Ovary (tissue), 9 donors: ENCODE results near the gene BEND7. TPM values are rescaled to one million over a fixed set of nuclear protein-coding genes. Genes with fewer than 3 reads are reported as not detected.

ENCODE experiments used
- DNase-seq, 5 donors: peaks; one replicate each; pipeline ENCODE4 v3.0.0-alpha.2; 2019 to 2020
- H3K27ac ChIP-seq, 2 donors: fragments of 200-600 bp; one replicate each; pipeline versions ENCODE4 v1.5.1 to v1.8.0; 2019 to 2022
- H3K27me3 ChIP-seq: fragments of 200-600 bp; one replicate; pipeline ENCODE4 v1.8.0; 2022
- H3K36me3 ChIP-seq: fragments of 200-600 bp; sonication (generic); one replicate; pipeline ENCODE4 v1.5.1; 2019
- H3K4me1 ChIP-seq: one replicate; pipeline ENCODE4 v1.8.1; 2013; ENCODE audit warnings: mild to moderate bottlenecking, moderate library complexity; ENCODE audit not compliant: insufficient read depth
- H3K4me3 ChIP-seq: fragments of 200-600 bp; sonication (generic); one replicate; pipeline ENCODE4 v1.5.1; 2017
- H3K9me3 ChIP-seq, 2 donors: fragments of 200-600 bp in 1 of 2; sonication (generic) in 1 of 2; one replicate each; pipeline versions ENCODE4 v1.5.1 to v1.8.1; 2013 to 2019; ENCODE audit warnings: mild to moderate bottlenecking in 1 of 2, moderate library complexity in 1 of 2
- EP300 ChIP-seq: sonication (generic); formaldehyde crosslinking; IDR thresholded peaks from one replicate; pipeline ENCODE4 v1.6.1; 2017; ENCODE audit warnings: antibody characterized with exemption
- POLR2A ChIP-seq: fragments of 450-650 bp; IDR thresholded peaks from one replicate; pipeline ENCODE4 v1.6.1; 2017; ENCODE audit warnings: antibody characterized with exemption, mild to moderate bottlenecking, moderate library complexity
- WGBS, 3 donors: extraction: QIAGEN DNeasy Blood & Tissue Kit in 1 of 3; methylation state at CpG; one replicate each; pipeline versions ENCODE4 v1.1.5 to v1.1.7; 2013 to 2017; 5-methylcytosine and 5-hydroxymethylcytosine counted together
- intact Hi-C, 4 donors: fragments of 100-400 bp; cut with DNase I; formaldehyde crosslinking; loops; one replicate each; pipeline versions ENCODE4 v1.11.0 to v1.15.1; 2022 to 2023
- polyA plus RNA-seq, 2 donors: library from polyadenylated mRNA; stranded (reverse); fragments of 200-250 nt in 1 of 2; fragments of 350-450 nt in 1 of 2; fragmentation: Illumina TruSeq in 1 of 2; extraction: RNeasy Lipid Tissue Mini Kit (QIAGEN cat#74804) in 1 of 2; gene quantifications; one replicate each; pipeline ENCODE4 v1.2.3, GENCODE V29; 2013 to 2014
- total RNA-seq, 7 donors: library from RNA; depleted of rRNA in 2 of 7; stranded (reverse); fragments of >200 nt in 2 of 7; fragmentation: NEBNext Ultra II Directional in 3 of 7; extraction: Animal tissue kit (Norgen Biotek cat#: 25700) in 3 of 7; gene quantifications; one replicate each; pipeline versions ENCODE4 v1.1.0 to v1.2.4, GENCODE V29; 2016 to 2023
- TF ChIP-seq, protein P1 (sequence below), 3 donors: fragments of 450-650 bp in 2 of 3; fragments of 200-600 bp in 1 of 3; IDR thresholded peaks; one replicate each; pipeline versions ENCODE4 v1.5.1 to v1.8.0; 2016 to 2022; ENCODE audit warnings: antibody characterized with exemption in 3 of 3, mild to moderate bottlenecking in 1 of 3
- donor health status: DM: no; HTN: no; CAD: no; lungs with moderate emphysema.
- donor health status: DM: no; HTN: no; CAD: no.
- donor health status: Bipolar disorder and iron deficiency.
- donor health status: DM: yes; HTN: yes; CAD: no.
- donor health status: DM: no; HTN: no; CAD: no.
- donor health status: DM: yes; HTN: yes; CAD: no.

BEND7 gene
- total and polyA plus RNA-seq, 9 donors, result 9.9 to 34.7 (median 19.8) TPM

DNA sequence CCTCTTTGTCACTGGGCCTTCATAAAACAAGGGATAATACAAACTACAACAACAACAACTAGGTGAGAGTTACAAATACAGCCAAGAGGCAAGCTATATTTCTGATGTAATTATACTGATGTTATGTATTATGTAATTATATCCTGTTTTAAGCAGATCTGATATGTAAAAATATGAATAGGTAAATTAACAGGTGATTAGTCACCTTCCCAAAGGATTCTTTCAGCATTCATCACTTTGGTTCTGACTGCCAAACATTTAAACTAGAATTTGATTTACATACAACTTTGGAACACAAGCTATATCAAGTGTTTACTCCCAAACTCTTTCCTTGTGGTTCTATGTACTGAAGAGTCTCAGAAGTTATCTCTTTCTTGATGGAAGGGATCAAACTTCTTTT, 53.7 kb downstream of the BEND7 start:
- H3K4me1 ChIP-seq, result no peaks in the 10 kb centered on the region
- no peaks in the 10 kb centered on the region for H3K27me3 ChIP-seq
- intact Hi-C loops, result no loop called here
- no peak overlapping the region for H3K27ac ChIP-seq
- H3K9me3 ChIP-seq, result no peaks in the 10 kb centered on the region
- no peak for TF ChIP-seq EP300
- TF ChIP-seq, protein P1, sequence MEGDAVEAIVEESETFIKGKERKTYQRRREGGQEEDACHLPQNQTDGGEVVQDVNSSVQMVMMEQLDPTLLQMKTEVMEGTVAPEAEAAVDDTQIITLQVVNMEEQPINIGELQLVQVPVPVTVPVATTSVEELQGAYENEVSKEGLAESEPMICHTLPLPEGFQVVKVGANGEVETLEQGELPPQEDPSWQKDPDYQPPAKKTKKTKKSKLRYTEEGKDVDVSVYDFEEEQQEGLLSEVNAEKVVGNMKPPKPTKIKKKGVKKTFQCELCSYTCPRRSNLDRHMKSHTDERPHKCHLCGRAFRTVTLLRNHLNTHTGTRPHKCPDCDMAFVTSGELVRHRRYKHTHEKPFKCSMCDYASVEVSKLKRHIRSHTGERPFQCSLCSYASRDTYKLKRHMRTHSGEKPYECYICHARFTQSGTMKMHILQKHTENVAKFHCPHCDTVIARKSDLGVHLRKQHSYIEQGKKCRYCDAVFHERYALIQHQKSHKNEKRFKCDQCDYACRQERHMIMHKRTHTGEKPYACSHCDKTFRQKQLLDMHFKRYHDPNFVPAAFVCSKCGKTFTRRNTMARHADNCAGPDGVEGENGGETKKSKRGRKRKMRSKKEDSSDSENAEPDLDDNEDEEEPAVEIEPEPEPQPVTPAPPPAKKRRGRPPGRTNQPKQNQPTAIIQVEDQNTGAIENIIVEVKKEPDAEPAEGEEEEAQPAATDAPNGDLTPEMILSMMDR (IDR thresholded peaks at IDR 0.05), result no peak
- no peak for TF ChIP-seq POLR2A
- H3K4me3 ChIP-seq, result no peak overlapping the region
- DNase-seq, result no peak
- no peaks in the 10 kb centered on the region for H3K36me3 ChIP-seq

DNA sequence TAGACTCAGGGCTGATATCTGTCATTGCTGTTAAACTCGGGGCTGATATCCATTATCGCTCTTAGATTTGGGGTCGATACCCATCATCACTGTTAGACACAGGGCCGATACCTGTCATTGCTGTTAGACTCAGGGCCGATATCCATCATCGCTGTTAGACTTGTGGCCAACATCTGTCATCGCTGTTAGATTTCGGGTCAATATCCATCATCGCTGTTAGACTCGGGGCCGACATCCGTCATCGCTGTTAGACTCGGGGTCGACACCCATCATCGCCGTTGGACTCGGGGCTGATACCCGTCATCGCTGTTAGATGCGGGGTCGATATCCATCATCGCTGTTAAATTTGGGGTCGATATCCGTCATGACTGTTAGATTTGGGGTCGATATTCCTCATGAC, 54.8 kb downstream of the BEND7 start:
- Histone ChIP-seq H3K27me3 (no peaks in the 10 kb centered on the region), H3K4me1 (no peaks in the 10 kb centered on the region), H3K27ac (no peak overlapping the region), H3K4me3 (no peak overlapping the region), H3K9me3 (no peaks in the 10 kb centered on the region), H3K36me3 (no peaks in the 10 kb centered on the region)
- WGBS, 3 donors, result 96 to 98% (median 97%) methylated on average over 26 of the region's 26 CpGs
- intact Hi-C loops, result no loop called here
- no peak for DNase-seq
- TF ChIP-seq EP300 (no peak), POLR2A (no peak)
- TF ChIP-seq, protein P1 (IDR thresholded peaks at IDR 0.05), result no peak

DNA sequence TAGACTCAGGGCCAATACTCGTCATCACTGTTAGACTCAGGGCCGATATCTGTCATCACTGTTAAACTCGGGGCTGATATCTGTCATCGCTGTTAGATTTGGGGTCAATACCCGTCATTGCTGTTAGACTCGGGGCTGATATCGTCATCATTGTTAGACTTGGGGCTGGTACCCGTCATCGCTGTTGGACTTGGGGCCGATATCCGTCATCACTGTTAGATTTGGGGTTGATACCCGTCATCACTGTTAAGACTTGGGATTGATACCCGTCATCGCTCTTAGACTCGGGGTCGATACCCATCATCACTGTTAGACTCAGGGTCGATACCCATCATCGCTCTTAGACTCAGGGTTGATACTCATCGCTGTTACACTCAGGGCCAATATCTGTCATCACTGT, 56.5 kb downstream of the BEND7 start:
- DNase-seq, result no peak
- TF ChIP-seq EP300 (no peak), POLR2A (no peak)
- TF ChIP-seq, protein P1 (IDR thresholded peaks at IDR 0.05), result no peak
- Histone ChIP-seq H3K36me3 (no peaks in the 10 kb centered on the region), H3K27me3 (no peaks in the 10 kb centered on the region), H3K9me3 (no peaks in the 10 kb centered on the region), H3K27ac (no peak overlapping the region), H3K4me1 (no peaks in the 10 kb centered on the region), H3K4me3 (no peak overlapping the region)
- WGBS, 3 donors, result 95 to 98% (median 96%) methylated on average over 19 of the region's 19 CpGs
- intact Hi-C loops, result no loop called here

DNA sequence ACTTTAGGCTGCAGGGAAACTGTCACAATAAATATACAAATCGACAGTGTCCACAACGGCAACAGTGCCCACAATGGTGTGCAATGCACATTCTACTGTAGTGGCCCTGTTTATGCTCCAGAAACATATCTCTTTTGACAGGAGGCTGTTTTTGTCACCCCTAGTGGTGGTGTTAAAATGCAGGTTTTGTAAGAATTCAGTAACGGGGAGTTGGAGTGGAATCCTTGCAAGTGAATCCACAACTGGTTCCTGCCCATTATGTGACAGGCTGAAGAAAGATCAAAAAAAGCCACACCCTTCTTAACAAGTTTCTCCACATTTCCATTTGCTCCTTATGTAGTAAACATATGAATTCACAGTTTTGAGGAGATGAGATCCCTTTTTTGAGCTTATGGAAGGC, 58.5 kb downstream of the BEND7 start:
- no peaks in the 10 kb centered on the region for H3K27me3 ChIP-seq
- H3K4me1 ChIP-seq, result no peaks in the 10 kb centered on the region
- 82 to 88% (median 86%) methylated on average over 3 of the region's 3 CpGs for WGBS, 3 donors
- TF ChIP-seq POLR2A (no peak), EP300 (no peak)
- TF ChIP-seq, protein P1 (IDR thresholded peaks at IDR 0.05), result no peak
- intact Hi-C loops, result no loop called here
- no peak overlapping the region for H3K4me3 ChIP-seq
- H3K27ac ChIP-seq, result no peak overlapping the region
- no peaks in the 10 kb centered on the region for H3K36me3 ChIP-seq
- DNase-seq, result no peak
- H3K9me3 ChIP-seq, result no peaks in the 10 kb centered on the region

DNA sequence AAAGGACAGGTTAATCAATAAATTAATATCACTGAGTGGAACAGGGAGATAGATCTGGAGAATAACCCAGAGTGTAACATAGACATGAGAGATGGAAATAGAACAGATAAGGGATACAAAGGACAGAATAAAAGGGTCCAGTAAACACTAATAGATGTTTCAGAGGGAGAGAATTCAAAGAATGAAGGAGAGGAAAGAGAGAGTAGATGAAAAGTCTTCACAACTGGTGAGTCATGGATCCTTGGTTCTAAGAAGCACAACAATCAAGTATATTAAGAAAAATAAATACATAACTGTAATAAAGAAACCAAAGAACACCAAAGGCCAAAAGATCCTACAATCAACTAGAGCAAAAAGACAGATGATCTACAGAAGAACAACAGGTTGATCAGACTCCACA, 66.3 kb downstream of the BEND7 start:
- Histone ChIP-seq H3K36me3 (no peaks in the 10 kb centered on the region), H3K4me3 (no peak overlapping the region), H3K4me1 (no peaks in the 10 kb centered on the region), H3K9me3 (no peaks in the 10 kb centered on the region), H3K27ac (no peak overlapping the region), H3K27me3 (no peaks in the 10 kb centered on the region)
- no peak for TF ChIP-seq EP300
- TF ChIP-seq, protein P1 (IDR thresholded peaks at IDR 0.05), result no peak
- no peak for TF ChIP-seq POLR2A
- DNase-seq, result no peak
- intact Hi-C loops, result no loop called here
